IPS-NIHi11 (cell line): ENCODE data around the gene PDE1C.

Experiments
- DNase-seq: peaks from one replicate; pipeline ENCODE4 v3.0.0; 2012; ENCODE audit warnings: mixed read lengths, low spot score

Gene PDE1C

GRCh38 chr7:31991406-31991805 lies 78.8 kb downstream of the PDE1C start:
- no peak for DNase-seq

DNA sequence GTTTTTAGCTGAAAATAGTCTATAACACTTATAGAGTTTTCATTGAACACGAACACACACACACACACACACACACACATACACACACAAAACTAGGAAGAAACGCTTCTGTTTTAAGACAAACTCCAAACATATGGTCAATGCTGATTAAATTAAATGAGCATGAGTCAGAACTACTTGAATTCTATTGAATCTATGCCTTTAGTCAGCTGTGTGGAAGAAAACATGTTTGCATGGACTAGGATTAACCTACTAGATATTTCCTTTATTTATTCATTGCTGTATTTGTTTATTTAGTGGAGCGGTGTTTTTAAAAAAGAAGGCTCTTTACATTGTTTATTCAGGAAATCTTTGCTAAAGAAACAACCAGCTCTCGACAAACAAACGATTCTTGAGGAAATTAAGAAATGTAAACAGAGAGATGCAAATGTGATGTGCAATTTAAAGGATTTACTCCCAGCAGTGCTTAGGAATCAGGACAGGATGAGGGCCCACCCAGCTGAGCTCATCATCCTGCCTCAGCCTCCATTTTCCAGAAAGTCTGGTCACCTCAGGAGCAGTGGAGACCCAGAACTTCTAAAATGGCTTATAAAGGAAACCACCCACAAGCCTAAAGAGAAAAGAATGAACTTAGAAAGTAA lies 83.2 kb downstream of the PDE1C start:
- no peak for DNase-seq

GRCh38 chr7:31982962-31983361 lies 87.2 kb downstream of the PDE1C start:
- DNase-seq, result no peak

- DNase-seq, result no peak
Observed at GRCh38 chr7:31981874-31982390, 88.3 kb downstream of the PDE1C start.

DNA sequence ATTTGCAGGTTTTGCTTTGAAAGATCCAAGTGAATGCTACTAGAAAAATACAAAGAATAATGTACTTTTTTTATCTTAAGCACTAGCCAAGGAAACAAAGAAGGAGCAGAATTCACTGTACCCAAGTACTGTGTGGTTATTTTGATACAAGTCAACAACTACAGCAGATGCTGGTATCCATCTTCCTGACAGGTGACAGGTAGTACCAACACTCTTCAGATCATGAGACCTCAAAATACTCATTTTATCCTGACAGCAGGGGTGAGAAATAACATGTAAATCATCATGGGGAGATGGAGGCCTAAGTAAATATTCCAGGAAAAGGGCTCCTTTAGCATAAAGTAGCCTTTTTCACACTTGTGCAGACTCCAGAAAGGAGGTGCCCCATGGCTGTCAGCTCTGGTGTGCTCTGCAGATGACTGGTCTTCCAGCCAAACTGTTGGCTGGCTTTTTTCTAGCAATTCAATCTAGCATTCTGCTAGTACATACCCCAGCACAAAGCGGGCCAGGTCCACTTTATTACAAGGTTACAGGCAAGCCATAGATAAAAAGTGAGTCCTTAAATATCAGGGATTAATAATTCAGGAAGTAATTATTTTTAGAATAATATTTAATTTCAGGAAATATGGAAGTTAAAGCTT lies 90.4 kb downstream of the PDE1C start:
- no peak for DNase-seq

DNA sequence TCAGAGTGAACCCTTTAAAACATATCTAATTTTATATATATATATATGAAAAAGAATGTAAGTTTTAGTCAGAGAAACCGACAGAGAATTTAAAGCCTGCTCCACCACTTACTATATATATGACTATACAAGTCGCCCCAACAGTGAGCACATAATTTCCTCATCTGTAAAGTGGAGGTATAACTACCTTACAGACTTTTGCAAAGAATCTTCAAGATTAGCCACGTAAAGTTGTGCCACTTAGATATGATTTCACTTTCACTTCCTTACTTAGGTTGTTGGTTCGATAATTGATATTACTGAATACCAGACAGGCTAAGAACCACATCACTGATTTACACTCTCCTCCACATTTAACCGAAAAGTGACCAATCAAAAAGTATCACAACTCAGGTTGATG lies 94.7 kb downstream of the PDE1C start:
- no peak for DNase-seq

DNA sequence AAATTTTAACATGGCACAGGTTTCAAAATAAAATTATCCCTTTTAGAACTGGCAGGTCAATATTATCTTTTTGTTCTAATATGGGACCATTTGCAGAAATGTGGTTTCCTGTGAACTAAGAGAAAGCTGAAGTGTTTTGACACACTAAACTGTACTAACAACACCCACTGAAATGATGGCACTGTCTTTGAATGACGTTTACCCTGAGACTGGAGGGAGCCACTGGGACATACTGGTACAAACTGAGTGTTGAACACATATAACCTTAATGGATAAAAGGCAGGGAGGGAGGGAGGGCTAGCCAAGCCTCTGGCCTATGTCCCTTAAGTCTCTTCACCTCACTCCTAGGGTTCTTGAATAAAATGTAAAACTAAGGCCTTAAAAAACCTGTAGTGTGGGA lies 95.9 kb downstream of the PDE1C start:
- DNase-seq, result no peak

GRCh38 chr7:31971049-31971667 lies 99.0 kb downstream of the PDE1C start:
- DNase-seq, result no peak

DNA sequence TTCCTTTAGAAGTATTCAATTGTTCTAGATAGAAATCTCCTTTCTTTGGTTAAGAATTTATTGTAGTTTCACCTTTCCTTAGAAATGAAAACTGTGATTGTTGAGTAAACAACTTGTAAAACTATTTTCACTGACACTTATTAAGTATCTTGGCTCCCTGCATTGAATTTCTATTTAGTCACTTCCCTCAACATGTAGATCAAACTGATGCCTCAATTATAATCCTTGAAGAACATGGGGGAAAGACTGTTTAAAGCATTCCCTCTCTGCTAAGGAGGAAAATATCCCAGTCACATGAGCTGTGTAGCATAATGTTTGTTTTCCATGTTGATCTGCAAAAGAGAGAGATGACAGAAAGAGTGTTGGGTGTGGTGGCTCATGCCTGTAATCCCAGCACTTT lies 99.7 kb downstream of the PDE1C start:
- no peak for DNase-seq

GRCh38 chr7:31963569-31964175 lies 106.5 kb downstream of the PDE1C start:
- no peak for DNase-seq

GRCh38 chr7:31962246-31962645 lies 108.0 kb downstream of the PDE1C start:
- DNase-seq, result no peak

DNA sequence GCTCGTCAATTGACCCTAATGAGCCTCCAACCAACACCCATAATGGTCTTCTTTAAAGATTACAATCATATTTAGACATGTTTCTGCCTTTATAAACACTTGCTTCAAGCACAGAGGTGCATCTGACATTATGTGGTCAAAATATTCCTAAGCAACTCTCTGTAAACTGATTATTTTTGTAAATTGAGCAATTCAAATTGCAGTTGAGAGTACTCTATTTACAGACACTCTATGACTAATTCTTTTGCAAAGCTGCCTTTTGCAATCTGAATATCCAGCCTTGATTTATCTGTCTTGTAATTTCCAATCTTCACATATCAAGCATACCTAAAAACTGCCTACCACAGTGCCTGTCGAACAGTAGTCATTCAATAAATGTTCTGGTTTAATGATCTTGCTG lies 112.0 kb downstream of the PDE1C start:
- no peak for DNase-seq

GRCh38 chr7:31957756-31958155 lies 112.5 kb downstream of the PDE1C start:
- no peak for DNase-seq

GRCh38 chr7:31957090-31957720 lies 113.0 kb downstream of the PDE1C start:
- no peak for DNase-seq

DNA sequence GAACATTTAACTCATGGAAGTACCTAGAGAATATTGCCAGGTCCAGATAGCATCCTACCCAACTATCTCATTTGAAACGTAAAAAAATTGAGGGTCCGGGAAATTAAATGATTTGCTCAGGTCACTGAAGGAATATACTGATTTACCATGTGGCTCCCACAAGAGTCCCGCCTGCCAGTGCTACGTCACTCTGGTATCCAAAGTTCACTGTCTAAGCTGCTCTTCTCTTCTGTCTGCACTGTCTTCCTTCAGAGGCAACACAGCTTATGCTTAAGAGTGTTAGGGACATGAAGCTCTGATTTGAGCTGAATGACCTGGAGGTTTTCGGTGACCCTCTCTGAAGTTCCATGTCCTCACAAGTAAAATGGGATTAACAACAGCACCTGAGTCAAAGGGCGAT lies 114.6 kb downstream of the PDE1C start:
- DNase-seq, result no peak

DNA sequence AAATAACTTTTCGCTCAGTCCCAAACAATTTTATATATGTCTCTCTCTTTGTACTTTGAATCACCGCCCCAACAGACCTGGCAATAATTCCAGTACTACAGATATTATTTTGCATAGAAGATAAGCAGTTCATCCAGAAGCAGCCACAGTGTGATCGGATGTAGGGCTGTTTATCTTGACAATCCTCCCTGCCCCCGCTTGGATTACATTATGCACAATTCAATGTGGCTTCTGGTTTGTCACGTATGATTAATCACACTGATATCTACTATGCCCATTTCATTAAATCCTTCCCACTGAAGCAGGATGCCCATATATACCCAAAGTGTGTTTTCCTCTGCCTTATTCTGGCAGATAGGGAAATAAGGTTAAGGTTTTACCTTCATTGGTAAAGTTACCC lies 115.2 kb downstream of the PDE1C start:
- DNase-seq, result no peak

- DNase-seq, result no peak
Observed at GRCh38 chr7:31954500-31954899, 115.7 kb downstream of the PDE1C start.

DNA sequence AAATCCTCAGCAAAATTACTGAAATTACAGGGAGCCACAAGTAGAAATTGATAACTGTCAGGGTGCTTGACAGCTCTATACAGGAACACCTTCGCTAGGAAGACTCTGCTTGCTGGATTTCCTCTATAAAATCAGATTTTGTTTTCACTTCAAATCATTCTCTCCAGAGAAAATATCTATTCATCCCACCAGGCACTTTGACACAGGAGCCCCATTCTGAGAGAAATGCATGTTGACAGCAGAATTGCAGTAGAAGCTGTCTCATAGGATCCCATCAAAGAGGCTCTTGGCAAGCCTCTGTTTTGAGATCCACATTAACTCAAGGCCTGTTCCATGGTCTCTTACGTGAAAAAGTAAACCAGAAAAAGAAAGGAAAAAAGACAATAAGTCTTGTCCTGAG lies 116.8 kb downstream of the PDE1C start:
- no peak for DNase-seq

DNA sequence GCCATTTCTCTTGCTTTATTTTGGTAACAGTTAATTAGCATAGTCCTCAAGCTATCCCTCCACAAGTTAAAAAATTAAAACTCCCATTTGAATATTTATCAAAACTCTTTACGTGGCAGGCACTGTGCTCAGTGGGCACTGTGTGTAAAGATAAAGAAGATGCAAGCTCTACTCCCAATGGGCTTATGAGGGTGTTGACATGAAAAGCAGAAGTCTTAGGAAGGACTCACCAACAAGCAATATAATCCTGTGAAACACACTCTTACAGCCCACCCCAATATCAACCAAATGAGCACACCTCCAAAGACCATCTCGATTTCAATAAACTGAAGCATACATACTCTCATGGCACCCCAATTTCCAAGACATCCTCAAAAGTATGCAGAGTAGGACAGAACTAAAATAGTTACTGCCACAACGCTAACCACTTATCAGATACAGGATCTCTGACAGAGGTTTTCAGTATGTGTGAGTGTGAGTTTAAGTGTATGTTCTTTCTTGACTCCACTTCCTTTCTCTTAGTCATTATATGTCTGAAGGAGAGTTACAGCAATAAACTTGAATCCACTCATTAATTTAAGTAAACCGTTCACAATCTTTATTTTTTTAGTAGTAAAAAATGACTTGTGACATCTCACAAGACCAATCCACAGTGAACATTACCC lies 120.0 kb downstream of the PDE1C start:
- no peak for DNase-seq

GRCh38 chr7:31948029-31948428 lies 122.2 kb downstream of the PDE1C start:
- DNase-seq, result no peak

DNA sequence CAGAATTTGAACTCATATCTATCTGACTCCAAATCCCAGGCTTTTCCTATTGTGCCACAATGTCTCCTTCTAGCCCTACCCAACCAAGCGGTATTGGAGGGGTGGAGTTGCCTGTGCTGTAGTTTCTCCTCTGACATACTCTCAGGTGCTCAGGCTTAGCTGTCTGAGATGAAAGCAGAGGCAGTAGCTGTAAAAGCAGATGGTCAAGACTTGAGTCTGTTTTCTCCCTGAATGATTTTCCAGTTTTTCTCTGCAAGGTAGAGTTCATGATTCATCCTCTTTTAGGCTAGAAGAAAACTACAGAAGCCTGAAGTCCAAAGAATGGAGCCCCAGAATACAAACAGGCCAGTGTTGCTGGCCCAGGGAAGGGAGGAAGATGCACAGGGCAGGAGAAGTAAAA lies 130.0 kb downstream of the PDE1C start:
- no peak for DNase-seq

GRCh38 chr7:31939076-31939475 lies 131.1 kb downstream of the PDE1C start:
- DNase-seq, result no peak
